ENCODE data around the gene CEP104. TPM values are rescaled to one million over a fixed set of nuclear protein-coding genes. Genes with fewer than 3 reads are reported as not detected.

CEP104 gene
- total and polyA plus RNA-seq, 11 donors, result 5.5 to 46.1 (median 33.0) TPM

GRCh38 chr1:3774276-3774945, 82.6 kb downstream of the CEP104 start:
- Histone ChIP-seq H3K36me3 (peaks cover 0 to 13% (median 6%) of the 10 kb centered on the region in 9 donors), H3K27me3 (peaks cover 0 to 6% (median 0%) of the 10 kb centered on the region in 9 donors), H3K27ac (peak overlapping the region in 3 of 12 donors; percentile 18 to 90 (median 76)), H3K9me3 (no peaks in the 10 kb centered on the region), H3K4me3 (no peak overlapping the region), H3K4me1 (peaks cover 0 to 60% (median 31%) of the 10 kb centered on the region in 12 donors)
- WGBS, 4 donors, result 61 to 76% (median 67%) methylated on average over 8 to 19 of the region's 19 CpGs
- intact Hi-C loops (cut with DNase I), result no loop called here
- TF ChIP-seq CTCF (IDR thresholded peaks at IDR 0.05) (no peak), POLR2A (IDR thresholded peaks at IDR 0.05) (no peak)
- ATAC-seq, result no peak
- no peak for DNase-seq

- Histone ChIP-seq H3K9me3 (no peaks in the 10 kb centered on the region), H3K4me1 (peaks cover 0 to 58% (median 31%) of the 10 kb centered on the region in 12 donors), H3K36me3 (peaks cover 0 to 8% (median 0%) of the 10 kb centered on the region in 9 donors), H3K27me3 (peaks cover 0 to 6% (median 0%) of the 10 kb centered on the region in 9 donors), H3K4me3 (peak overlapping the region in 1 of 12 donors; percentile 65), H3K27ac (peak overlapping the region in 5 of 12 donors; percentile 60 to 90 (median 76))
- ATAC-seq (no peak), DNase-seq (no peak)
- no peak for TF ChIP-seq CTCF (IDR thresholded peaks at IDR 0.05)
- no peak for TF ChIP-seq POLR2A (IDR thresholded peaks at IDR 0.05)
- intact Hi-C loops (cut with DNase I), result no loop called here
- 74 to 83% (median 78%) methylated on average over 5 to 16 of the region's 16 CpGs for WGBS, 4 donors
These were observed 83.3 kb downstream of the CEP104 start for GRCh38 chr1:3773572-3774275.

DNA sequence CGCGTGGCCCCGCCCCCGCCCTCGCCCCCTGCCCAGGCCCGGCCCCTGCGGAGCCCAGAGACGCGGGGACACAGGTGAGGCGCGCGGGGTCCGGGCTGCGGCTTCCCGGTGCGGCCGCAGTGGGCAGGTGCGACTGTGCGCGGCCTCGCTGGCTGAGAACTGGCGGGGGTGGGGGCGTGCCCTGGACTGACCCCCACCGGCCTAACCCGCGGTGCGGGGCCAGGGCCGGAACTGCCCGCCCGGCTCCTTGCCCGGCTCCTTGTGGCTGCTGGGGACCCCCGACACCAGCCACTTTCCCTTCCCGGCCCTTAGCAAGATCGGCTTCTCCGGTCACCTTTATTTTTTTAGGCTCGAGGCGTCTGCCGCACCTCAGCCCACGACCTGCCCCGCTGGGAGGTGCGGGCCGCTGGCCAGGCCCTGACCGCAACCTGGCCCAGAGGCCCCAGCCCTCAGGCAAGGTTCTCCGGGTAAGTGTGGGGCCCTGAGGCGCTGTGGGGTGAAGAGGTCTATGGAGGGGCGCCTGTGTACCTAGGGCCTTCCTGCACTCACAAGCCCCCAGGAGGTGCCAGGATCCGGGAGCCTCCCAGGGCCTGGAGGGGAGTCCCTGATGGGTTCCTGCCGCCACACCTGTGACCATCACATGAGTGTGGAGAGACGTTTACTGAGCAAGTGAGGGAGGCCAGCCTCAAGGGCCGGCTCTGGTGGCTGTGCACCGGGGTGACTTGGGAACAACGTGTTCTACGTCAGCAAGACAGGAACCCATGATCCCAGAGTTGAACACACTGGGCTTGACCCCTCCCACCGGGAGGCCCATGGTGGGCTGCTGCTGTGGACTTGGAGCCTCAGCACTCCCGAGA, 84.1 kb downstream of the CEP104 start, which contains the start of gene SMIM1:
TSS of gene SMIM1 (plus strand) at position 35 of the 857 bp plus-strand sequence. CDS start 2,625 bp downstream, outside the sequence.
- Histone ChIP-seq H3K4me1 (peaks cover 0 to 56% (median 30%) of the 10 kb centered on the region in 12 donors), H3K4me3 (peak within 1 kb of the TSS; percentile 45 to 75 (median 64)), H3K9me3 (no peaks in the 10 kb centered on the region), H3K27me3 (peaks cover 0 to 6% (median 0%) of the 10 kb centered on the region in 9 donors), H3K27ac (peak within 1 kb of the TSS in 11 of 12 donors; percentile 17 to 90 (median 66)), H3K36me3 (peaks cover 0 to 7% (median 0%) of the 10 kb centered on the region in 9 donors)
- 14 to 26% (median 18%) methylated on average over 30 to 55 of the region's 55 CpGs for WGBS, 4 donors
- ATAC-seq (no peak), DNase-seq (peak in 1 of 5 donors; percentile 49)
- TF ChIP-seq POLR2A (IDR thresholded peaks at IDR 0.05) (peak in 1 of 2 donors; percentile 9), CTCF (IDR thresholded peaks at IDR 0.05) (no peak)
- intact Hi-C loops (cut with DNase I), result no loop called here

Measured in heart left ventricle (tissue), 16 donors.